Stimulated activated CD4-positive, alpha-beta T cell treated with anti-CD3 and anti-CD28 coated beads, Interleukin-12 subunit alpha, Interleukin-12 subunit beta, amount 100 ng/mL, for 4 hours (primary cell): ENCODE measurements around the gene ZNF155.

Source experiments
- DNase-seq: peaks from one replicate; pipeline ENCODE4 v3.0.0-alpha.2; 2020

Gene ZNF155

DNA sequence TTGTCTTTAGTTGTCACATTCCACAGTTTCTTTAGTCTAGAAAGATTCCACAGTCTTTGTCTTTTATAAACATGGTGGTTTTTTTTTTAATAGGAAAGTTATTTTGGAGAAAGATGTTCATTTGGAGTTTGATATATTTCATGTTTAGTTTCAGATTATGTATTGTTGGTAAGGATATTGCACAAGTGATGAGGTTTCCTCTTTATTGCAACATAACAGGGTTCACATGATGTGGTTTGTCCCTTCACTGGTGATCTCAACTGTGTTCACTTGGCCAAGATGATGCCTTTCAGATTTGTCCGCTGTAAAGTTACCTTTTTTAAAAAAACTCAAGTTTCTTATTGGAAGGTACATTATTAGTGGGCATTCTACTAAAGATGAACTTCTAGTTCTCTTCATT is 22.0 kb downstream of the ZNF155 start:
- no peak for DNase-seq

GRCh38 chr19:44007473-44007872 is 23.5 kb downstream of the ZNF155 start:
- no peak for DNase-seq

DNA sequence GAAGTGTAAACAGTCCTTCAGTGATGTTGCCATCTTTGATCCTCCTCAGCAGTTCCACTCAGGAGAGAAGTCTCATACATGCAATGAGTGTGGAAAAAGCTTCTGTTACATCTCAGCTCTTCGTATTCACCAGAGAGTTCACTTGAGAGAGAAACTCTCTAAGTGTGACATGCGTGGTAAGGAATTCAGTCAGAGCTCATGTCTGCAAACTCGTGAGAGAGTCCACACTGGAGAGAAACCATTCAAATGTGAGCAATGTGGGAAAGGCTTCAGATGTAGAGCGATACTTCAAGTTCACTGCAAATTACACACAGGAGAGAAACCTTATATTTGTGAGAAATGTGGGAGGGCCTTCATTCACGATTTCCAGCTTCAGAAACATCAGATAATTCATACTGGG is 26.5 kb downstream of the ZNF155 start:
- DNase-seq = no peak

DNA sequence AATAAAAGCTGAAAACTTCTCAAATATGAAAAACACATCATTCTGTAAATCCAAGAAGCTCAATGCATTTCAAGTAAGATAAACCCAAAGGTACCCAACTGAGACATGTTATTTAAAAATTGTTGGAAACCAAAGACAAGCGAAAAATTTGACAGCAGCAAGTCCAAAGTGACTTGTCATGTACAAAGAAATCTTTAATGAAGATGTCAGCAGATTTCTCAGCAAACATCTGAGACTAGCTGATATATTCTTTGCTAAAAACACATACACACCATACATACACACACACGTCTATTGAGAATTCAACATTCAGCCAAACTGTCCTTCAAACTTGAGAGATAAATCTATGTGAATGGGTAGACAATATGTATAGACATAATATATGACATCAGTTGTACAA is 35.5 kb downstream of the ZNF155 start:
- DNase-seq = no peak

DNA sequence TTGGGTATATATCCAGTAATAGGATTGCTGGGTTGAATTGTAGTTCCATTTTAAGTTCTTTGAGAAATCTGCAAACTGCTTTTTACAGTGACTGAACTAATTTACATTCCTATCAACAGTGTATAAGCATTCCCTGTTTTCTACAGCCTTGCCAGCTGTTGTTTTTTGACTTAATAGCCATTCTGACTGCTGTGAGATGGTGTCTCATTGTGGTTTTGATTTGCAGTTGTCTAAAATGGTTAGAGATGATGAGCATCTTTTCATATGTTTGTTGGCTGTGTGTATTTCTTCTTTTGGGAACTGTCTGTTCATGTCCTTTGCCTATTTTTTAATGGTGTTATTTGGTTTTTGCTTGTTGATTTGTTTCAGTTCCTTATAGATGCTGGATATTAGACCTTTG is 37.2 kb downstream of the ZNF155 start:
- no peak for DNase-seq

- DNase-seq = no peak
Observed at GRCh38 chr19:44024900-44025216, 40.9 kb downstream of the ZNF155 start.

DNA sequence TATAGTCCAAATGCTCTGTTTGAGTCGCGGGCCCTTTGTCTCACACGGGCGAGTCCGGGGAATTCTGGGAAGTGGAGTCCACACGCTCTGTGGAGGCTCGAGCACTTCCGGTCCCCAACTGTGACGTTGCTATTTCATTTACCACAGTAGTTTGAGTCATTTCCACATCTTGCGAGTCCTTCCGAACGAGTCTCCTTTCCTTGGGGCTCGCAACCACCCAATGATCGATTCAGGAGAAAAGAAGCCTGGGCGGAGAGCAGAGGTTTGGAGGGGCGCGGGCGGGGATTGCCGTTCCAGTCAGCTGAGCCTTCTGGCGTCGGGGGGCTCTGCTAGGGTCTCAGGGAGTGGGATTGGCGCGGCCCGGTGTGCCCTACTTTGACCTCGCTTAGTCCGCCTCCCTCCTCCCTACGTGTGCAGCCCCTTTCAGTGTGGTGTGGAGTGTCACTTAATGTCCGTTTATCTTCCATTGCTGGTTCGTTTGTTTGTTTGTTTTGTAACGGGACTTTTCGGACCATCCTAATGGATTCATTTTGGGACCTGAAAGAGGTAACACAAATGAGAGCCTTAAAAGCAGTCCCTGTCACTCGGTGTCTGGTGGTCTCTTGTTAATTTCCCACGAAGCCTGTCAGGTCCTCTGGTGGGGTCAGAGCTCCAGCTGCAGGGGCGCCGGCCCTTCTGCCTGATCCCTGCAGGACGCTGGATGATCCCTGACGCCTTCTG is 41.4 kb downstream of the ZNF155 start, which contains the start of gene ZNF222:
ZNF222 (plus strand) TSS at position 163 of the 720 bp plus-strand sequence; CDS start at position 221, 58 bp downstream.
- DNase-seq = peak; percentile 66

- no peak for DNase-seq
Observed at GRCh38 chr19:44026622-44027021, 42.6 kb downstream of the ZNF155 start.

DNA sequence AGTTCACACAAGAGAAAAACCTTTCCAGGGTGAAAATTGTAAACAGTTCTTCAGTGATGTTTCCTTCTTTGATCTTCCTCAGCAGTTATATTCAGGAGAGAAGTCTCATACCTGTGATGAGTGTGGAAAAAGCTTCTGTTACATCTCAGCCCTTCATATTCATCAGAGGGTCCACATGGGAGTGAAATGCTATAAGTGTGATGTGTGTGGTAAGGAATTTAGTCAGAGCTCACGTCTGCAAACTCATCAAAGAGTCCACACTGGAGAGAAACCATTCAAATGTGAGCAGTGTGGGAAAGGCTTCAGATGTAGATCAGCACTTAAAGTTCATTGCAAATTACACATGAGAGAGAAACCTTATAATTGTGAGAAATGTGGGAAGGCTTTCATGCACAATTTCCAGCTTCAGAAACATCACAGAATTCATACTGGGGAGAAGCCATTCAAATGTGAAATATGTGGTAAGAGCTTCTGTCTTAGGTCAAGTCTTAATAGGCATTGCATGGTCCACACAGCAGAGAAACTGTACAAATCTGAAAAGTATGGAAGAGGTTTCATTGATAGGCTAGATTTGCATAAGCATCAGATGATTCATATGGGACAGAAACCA is 48.1 kb downstream of the ZNF155 start:
- no peak for DNase-seq

DNA sequence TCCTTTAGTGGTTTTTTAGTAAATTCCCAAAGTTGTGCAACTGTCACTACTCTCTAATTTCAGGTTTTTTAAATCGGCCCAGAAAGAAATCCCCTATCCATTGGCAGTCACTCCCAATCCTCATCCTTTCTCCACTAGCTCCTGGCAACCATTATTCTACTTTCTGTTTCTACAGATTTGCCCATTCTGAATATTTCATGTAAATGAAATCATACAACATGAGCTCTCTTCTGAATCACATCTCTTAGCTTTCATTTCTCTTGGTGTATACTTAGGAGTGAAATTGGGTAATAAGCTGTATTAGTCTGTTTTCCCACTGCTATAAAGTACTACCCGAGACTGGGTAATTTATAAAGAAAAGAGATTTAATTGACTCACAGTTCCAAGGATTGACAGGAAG is 58.2 kb downstream of the ZNF155 start:
- no peak for DNase-seq
